Measurements from ENCODE around the gene RNH1. TPM values are rescaled to one million over a fixed set of nuclear protein-coding genes. Genes with fewer than 3 reads are reported as not detected.

RNH1 gene
- total RNA-seq, 1 experiment from 2014 or later: 59.0 TPM

DNA sequence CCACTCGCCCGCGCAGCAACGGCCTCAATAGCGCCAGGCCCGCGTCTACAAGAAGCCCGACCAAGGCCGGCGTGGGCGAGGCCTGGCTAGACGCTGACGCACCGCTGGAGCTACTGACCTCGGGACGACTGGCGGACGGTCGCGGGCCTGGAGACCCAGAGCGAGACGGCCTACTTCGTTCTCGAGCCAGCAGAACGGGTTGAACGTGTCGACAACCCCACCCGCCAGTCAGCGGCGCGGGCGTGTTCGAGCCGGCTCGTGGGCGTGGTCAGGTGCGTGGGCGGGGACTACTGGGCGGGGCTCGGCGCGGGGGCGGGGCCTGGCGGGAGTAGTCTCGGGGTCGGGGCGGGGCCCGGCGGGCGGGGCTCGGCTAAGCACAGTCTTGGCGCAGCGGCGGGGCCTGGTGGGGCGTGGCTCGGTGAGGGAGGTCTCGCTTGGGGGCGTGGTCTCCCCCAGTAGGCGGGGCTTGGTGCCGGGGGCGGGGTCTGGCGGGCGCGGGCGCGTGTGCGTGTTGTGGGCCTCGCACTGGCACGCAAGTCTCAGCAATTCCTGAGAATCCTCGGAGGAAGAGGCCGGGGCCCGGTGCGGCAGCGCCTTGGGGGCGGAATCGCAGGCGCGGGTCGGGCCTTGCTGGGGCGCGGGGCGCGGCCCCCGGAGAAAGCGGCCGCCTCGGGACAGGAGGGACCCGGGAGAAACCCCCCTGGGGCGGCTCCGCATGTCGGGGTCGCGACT is at the start of gene RNH1 (continued):
- TF ChIP-seq, protein P1, sequence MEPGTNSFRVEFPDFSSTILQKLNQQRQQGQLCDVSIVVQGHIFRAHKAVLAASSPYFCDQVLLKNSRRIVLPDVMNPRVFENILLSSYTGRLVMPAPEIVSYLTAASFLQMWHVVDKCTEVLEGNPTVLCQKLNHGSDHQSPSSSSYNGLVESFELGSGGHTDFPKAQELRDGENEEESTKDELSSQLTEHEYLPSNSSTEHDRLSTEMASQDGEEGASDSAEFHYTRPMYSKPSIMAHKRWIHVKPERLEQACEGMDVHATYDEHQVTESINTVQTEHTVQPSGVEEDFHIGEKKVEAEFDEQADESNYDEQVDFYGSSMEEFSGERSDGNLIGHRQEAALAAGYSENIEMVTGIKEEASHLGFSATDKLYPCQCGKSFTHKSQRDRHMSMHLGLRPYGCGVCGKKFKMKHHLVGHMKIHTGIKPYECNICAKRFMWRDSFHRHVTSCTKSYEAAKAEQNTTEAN (CRISPR knock-in tag; IDR thresholded peaks at IDR 0.05): no peak
- TF ChIP-seq PRRX2 (CRISPR knock-in tag; IDR thresholded peaks at IDR 0.05) (no peak), GRHL2 (CRISPR knock-in tag; IDR thresholded peaks at IDR 0.05; ENCODE audit: insufficient replicate concordance, severe bottlenecking) (no peak), ZNF121 (CRISPR knock-in tag; IDR thresholded peaks at IDR 0.05) (no peak), MYBL2 (CRISPR knock-in tag; IDR thresholded peaks at IDR 0.05) (0 out of 2 replicates have a peak, but pooled peaks have one; percentile 47), ZNF396 (CRISPR knock-in tag; IDR thresholded peaks at IDR 0.05; ENCODE audit: borderline replicate concordance) (no peak), KAT7 (CRISPR knock-in tag; IDR thresholded peaks at IDR 0.05; ENCODE audit: borderline replicate concordance) (no peak), ZNF281 (CRISPR knock-in tag; IDR thresholded peaks at IDR 0.05) (no peak), E2F1 (CRISPR knock-in tag; IDR thresholded peaks at IDR 0.05) (no peak), NR1H2 (CRISPR knock-in tag; IDR thresholded peaks at IDR 0.05) (no peak), MLX (CRISPR knock-in tag; IDR thresholded peaks at IDR 0.05) (no peak), ZBTB21 (CRISPR knock-in tag; IDR thresholded peaks at IDR 0.05; ENCODE audit: borderline replicate concordance) (no peak), ERG (CRISPR knock-in tag; IDR thresholded peaks at IDR 0.05) (no peak), JAZF1 (CRISPR knock-in tag; IDR thresholded peaks at IDR 0.05) (no peak), ETV6 (CRISPR knock-in tag; IDR thresholded peaks at IDR 0.05) (0 out of 2 replicates have a peak, but pooled peaks have one; percentile 56)
- TF ChIP-seq, protein P2, sequence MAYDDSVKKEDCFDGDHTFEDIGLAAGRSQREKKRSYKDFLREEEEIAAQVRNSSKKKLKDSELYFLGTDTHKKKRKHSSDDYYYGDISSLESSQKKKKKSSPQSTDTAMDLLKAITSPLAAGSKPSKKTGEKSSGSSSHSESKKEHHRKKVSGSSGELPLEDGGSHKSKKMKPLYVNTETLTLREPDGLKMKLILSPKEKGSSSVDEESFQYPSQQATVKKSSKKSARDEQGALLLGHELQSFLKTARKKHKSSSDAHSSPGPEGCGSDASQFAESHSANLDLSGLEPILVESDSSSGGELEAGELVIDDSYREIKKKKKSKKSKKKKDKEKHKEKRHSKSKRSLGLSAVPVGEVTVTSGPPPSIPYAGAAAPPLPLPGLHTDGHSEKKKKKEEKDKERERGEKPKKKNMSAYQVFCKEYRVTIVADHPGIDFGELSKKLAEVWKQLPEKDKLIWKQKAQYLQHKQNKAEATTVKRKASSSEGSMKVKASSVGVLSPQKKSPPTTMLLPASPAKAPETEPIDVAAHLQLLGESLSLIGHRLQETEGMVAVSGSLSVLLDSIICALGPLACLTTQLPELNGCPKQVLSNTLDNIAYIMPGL (CRISPR knock-in tag; IDR thresholded peaks at IDR 0.05): no peak
- TF ChIP-seq, protein P3, sequence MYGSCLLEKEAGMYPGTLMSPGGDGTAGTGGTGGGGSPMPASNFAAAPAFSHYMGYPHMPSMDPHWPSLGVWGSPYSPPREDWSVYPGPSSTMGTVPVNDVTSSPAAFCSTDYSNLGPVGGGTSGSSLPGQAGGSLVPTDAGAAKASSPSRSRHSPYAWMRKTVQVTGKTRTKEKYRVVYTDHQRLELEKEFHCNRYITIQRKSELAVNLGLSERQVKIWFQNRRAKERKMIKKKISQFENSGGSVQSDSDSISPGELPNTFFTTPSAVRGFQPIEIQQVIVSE (CRISPR knock-in tag; IDR thresholded peaks at IDR 0.05; ENCODE audit: borderline replicate concordance): no peak
- TF ChIP-seq, protein P4, sequence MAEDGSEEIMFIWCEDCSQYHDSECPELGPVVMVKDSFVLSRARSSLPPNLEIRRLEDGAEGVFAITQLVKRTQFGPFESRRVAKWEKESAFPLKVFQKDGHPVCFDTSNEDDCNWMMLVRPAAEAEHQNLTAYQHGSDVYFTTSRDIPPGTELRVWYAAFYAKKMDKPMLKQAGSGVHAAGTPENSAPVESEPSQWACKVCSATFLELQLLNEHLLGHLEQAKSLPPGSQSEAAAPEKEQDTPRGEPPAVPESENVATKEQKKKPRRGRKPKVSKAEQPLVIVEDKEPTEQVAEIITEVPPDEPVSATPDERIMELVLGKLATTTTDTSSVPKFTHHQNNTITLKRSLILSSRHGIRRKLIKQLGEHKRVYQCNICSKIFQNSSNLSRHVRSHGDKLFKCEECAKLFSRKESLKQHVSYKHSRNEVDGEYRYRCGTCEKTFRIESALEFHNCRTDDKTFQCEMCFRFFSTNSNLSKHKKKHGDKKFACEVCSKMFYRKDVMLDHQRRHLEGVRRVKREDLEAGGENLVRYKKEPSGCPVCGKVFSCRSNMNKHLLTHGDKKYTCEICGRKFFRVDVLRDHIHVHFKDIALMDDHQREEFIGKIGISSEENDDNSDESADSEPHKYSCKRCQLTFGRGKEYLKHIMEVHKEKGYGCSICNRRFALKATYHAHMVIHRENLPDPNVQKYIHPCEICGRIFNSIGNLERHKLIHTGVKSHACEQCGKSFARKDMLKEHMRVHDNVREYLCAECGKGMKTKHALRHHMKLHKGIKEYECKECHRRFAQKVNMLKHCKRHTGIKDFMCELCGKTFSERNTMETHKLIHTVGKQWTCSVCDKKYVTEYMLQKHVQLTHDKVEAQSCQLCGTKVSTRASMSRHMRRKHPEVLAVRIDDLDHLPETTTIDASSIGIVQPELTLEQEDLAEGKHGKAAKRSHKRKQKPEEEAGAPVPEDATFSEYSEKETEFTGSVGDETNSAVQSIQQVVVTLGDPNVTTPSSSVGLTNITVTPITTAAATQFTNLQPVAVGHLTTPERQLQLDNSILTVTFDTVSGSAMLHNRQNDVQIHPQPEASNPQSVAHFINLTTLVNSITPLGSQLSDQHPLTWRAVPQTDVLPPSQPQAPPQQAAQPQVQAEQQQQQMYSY (CRISPR knock-in tag; IDR thresholded peaks at IDR 0.05): no peak
